Right lobe of liver (tissue), 6 donors: ENCODE measurements around the gene CPED1. TPM values are rescaled to one million over a fixed set of nuclear protein-coding genes. Genes with fewer than 3 reads are reported as not detected.

Experiments used
- ATAC-seq, 4 donors: fragments of 200-7000 bp; cut with Tn5 transposase; one replicate each; pipeline ENCODE4 v1.9.1; 2020; ENCODE audit warnings: mild to moderate bottlenecking in 4 of 4, moderate library complexity in 4 of 4
- DNase-seq, 3 donors: peaks; one replicate each; pipeline ENCODE4 v3.0.0-alpha.2; 2020
- H3K27ac ChIP-seq, 3 donors: fragments of 200-600 bp; one replicate each; pipeline ENCODE4 v1.8.0; 2022
- H3K27me3 ChIP-seq, 2 donors: fragments of 200-600 bp; one replicate each; pipeline ENCODE4 v1.8.0; 2022
- H3K36me3 ChIP-seq, 4 donors: fragments of 200-600 bp; sonication (generic) in 1 of 4; one replicate each; pipeline versions ENCODE4 v1.5.1 to v1.8.0; 2017 to 2022; ENCODE audit warnings: control low read depth in 1 of 4
- H3K4me1 ChIP-seq, 4 donors: fragments of 200-600 bp; sonication (generic) in 1 of 4; one replicate each; pipeline versions ENCODE4 v1.5.1 to v1.8.0; 2017 to 2022; ENCODE audit warnings: control low read depth in 1 of 4
- H3K4me3 ChIP-seq, 3 donors: fragments of 200-600 bp; one replicate each; pipeline ENCODE4 v1.8.0; 2022
- H3K9me3 ChIP-seq, 4 donors: fragments of 200-600 bp; sonication (generic) in 1 of 4; one replicate each; pipeline versions ENCODE4 v1.5.1 to v1.8.0; 2017 to 2022; ENCODE audit warnings: control low read depth in 1 of 4
- POLR2A ChIP-seq: fragments of 450-650 bp; IDR thresholded peaks from one replicate; pipeline ENCODE4 v1.6.1; 2017; ENCODE audit warnings: antibody characterized with exemption, mild to moderate bottlenecking
- WGBS: methylation state at CpG from one replicate; pipeline ENCODE4 v1.1.6; 2018; ENCODE audit warnings: low coverage, low lambda C conversion rate; ENCODE audit not compliant: insufficient coverage; ENCODE audit errors: missing lambda C conversion rate; 5-methylcytosine and 5-hydroxymethylcytosine counted together
- intact Hi-C, 2 donors: fragments of 100-400 bp; cut with DNase I; formaldehyde crosslinking; loops; one replicate each; pipeline versions ENCODE4 v1.11.2 to v1.14.1; 2022
- total RNA-seq, 6 experiments: library from RNA; depleted of rRNA in 2 of 6; stranded (reverse); fragments of >200 nt in 2 of 6; fragmentation: NEBNext Ultra II Directional in 3 of 6; extraction: Animal tissue kit (Norgen Biotek cat#: 25700) in 3 of 6; gene quantifications; one replicate each; pipeline versions ENCODE4 v1.1.0 to v1.2.4, GENCODE V29; 2016 to 2023
- TF ChIP-seq, protein P1 (sequence below), 4 donors: fragments of 200-600 bp in 3 of 4; fragments of 450-650 bp in 1 of 4; IDR thresholded peaks; one replicate each; pipeline versions ENCODE4 v1.5.1 to v1.8.0; 2016 to 2022; ENCODE audit warnings: antibody characterized with exemption in 4 of 4, mild to moderate bottlenecking in 2 of 4
- donor health status: DM: no; HTN: yes; CAD: no.
- donor health status: DM: no; HTN: no; CAD: no.
- donor health status: DM: no; HTN: no; CAD: no.
- donor health status: DM: no; HTN: yes; CAD: no.
- donor health status: DM: no; HTN: yes; CAD: no.

The CPED1 gene
- total RNA-seq, 6 experiments from 2014 or later: 24.3 to 45.8 (median 34.9) TPM

DNA sequence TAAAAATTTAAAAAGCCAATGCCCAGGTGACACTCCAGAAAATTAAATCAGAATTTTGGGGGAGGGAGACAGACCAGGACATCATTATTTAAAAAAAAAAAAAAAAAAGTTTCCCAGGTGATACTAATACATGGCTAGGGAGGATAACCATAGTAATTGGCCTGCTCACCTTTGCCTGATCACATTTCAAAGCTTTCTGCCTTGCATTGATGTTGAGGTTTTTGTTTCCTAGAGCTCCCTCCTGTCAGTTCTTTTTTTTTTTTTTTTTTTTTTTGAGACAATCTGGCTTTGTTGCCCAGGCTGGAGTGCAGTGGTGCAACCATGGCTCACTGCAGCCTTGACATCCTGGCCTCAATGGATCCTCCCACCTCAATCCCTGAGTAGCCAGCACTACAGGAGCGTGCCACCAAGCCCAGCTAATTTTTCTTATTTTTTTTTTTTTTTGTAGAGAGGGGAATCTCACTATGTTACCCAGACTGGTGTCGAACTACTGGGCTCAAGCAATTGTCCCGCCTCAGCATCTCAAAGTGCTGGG lies 38.1 kb downstream of the CPED1 start:
- 88% methylated on average over 3 of the region's 3 CpGs for WGBS
- intact Hi-C loops: no loop called here
- Histone ChIP-seq H3K4me3 (no peak overlapping the region), H3K27me3 (no peaks in the 10 kb centered on the region), H3K36me3 (no peaks in the 10 kb centered on the region), H3K27ac (no peak overlapping the region), H3K4me1 (peaks cover 0 to 24% (median 0%) of the 10 kb centered on the region in 4 donors), H3K9me3 (no peaks in the 10 kb centered on the region)
- ATAC-seq (no peak), DNase-seq (no peak)
- no peak for TF ChIP-seq POLR2A
- TF ChIP-seq, protein P1, sequence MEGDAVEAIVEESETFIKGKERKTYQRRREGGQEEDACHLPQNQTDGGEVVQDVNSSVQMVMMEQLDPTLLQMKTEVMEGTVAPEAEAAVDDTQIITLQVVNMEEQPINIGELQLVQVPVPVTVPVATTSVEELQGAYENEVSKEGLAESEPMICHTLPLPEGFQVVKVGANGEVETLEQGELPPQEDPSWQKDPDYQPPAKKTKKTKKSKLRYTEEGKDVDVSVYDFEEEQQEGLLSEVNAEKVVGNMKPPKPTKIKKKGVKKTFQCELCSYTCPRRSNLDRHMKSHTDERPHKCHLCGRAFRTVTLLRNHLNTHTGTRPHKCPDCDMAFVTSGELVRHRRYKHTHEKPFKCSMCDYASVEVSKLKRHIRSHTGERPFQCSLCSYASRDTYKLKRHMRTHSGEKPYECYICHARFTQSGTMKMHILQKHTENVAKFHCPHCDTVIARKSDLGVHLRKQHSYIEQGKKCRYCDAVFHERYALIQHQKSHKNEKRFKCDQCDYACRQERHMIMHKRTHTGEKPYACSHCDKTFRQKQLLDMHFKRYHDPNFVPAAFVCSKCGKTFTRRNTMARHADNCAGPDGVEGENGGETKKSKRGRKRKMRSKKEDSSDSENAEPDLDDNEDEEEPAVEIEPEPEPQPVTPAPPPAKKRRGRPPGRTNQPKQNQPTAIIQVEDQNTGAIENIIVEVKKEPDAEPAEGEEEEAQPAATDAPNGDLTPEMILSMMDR (IDR thresholded peaks at IDR 0.05): no peak

- H3K4me1 ChIP-seq: peaks cover 0 to 25% (median 0%) of the 10 kb centered on the region in 4 donors
- no peaks in the 10 kb centered on the region for H3K9me3 ChIP-seq
- H3K36me3 ChIP-seq: no peaks in the 10 kb centered on the region
- no peak for ATAC-seq
- TF ChIP-seq POLR2A: no peak
- TF ChIP-seq, protein P1 (IDR thresholded peaks at IDR 0.05): no peak
- intact Hi-C loops: no loop called here
- no peak overlapping the region for H3K4me3 ChIP-seq
- no peak overlapping the region for H3K27ac ChIP-seq
- DNase-seq: no peak
- H3K27me3 ChIP-seq: no peaks in the 10 kb centered on the region
- WGBS: 74% methylated on average over 9 of the region's 10 CpGs
Observed at GRCh38 chr7:121027761-121028669, 39.5 kb downstream of the CPED1 start.

DNA sequence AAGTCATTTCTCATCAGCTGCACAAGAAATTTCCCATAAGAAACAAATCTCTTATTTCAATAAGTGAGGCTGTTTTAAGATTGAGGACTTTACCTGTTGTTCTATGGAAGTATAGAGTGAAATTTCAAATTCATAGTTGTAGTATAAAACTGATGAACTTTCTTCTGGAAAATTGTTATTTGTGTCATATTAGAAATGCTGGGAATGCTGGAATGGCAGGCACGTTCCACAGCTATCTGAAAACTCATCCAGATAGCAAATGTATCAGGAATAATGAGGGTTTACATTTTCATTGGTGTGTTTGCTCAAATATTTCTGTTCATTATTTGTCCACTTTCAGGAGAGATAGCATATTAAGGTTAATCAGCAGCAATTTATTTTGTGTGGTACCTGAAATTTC lies 40.8 kb downstream of the CPED1 start:
- ATAC-seq (no peak), DNase-seq (no peak)
- WGBS: 87% methylated on average over 1 of the region's 1 CpG
- intact Hi-C loops: no loop called here
- Histone ChIP-seq H3K27me3 (no peaks in the 10 kb centered on the region), H3K4me1 (peaks cover 0 to 12% (median 0%) of the 10 kb centered on the region in 4 donors), H3K4me3 (no peak overlapping the region), H3K9me3 (no peaks in the 10 kb centered on the region), H3K27ac (no peak overlapping the region), H3K36me3 (no peaks in the 10 kb centered on the region)
- no peak for TF ChIP-seq POLR2A
- TF ChIP-seq, protein P1 (IDR thresholded peaks at IDR 0.05): no peak

DNA sequence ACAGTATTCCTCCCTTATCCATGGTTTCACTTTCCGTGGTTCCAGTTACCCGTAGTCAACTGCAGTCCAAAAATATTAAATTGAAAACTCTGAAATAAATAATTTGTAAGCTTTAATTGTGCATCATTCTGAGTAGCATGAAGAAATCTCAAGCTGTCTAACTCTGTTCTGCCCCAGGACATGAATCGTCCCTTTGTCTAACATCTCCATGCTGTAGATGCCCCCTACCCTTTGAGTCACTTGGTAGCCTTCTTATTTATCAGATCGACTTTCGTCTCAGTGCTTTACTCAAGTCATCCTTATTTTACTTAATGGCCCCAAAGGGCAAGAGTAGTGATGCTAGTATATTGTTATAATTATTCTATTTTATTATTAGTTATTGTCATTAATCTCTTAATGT lies 41.8 kb downstream of the CPED1 start:
- no peak for TF ChIP-seq POLR2A
- TF ChIP-seq, protein P1 (IDR thresholded peaks at IDR 0.05): no peak
- ATAC-seq (no peak), DNase-seq (no peak)
- 69% methylated on average over 5 of the region's 5 CpGs for whole genome bisulfite sequencing
- Histone ChIP-seq H3K4me1 (peaks cover 0 to 4% (median 0%) of the 10 kb centered on the region in 4 donors), H3K9me3 (no peaks in the 10 kb centered on the region), H3K36me3 (no peaks in the 10 kb centered on the region), H3K4me3 (no peak overlapping the region), H3K27ac (no peak overlapping the region), H3K27me3 (no peaks in the 10 kb centered on the region)
- intact Hi-C loops: no loop called here
